ENCODE data around the gene TMEM17.
"Not testable (repeated sequence)": the region's sequence is repeated elsewhere in the genome, so short reads cannot be mapped to it uniquely, and the experiment has no call there.

The TMEM17 gene

DNA sequence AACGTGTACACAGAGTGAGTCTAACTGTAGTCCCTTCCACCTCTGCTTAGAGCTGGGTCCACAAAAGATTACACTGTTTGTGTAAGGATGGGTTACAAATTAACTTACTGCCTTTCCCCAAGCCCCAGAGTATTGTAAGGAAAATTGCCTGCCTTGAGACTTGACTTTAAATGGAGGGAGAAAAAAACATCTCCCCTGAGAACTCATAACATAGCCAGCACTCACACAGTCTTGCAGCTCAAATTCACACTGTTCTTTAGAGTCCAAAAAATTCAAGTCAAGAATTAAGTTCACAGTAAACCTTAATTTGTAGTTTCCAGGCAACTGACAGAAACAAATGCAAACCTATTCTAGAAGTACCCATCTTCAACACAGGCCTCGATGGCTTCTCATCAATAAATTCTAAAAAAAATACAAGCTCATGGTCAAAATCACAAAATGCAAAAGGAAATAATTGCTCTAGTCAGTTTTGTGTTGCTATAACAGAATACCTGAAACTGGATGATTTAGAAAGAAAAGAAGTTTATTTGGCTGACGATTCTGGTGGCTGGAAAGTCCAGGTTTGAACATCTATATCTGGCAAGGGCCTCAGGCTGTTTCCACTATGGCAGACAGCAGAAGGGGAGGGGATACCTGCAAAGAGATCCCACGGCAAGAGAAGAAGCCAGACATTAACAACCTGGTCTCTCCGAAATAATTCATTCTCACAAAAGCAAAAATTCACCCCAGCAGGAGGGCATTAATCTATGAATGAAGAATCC, 34.6 kb upstream of the TMEM17 start:
- in situ Hi-C loops (cut with HindIII; ENCODE audit: low pct_ligation_motif_present, low sequenced_read_pairs): no loop called here
- Histone ChIP-seq H3K27me3 (replicated peaks) (no peaks in the 10 kb centered on the region), H3K4me3 (ENCODE audit: low read depth, low read length) (no peak overlapping the region), H3K36me3 (replicated peaks) (no peaks in the 10 kb centered on the region), H3K27ac (no peak overlapping the region)
- TF ChIP-seq, protein P1, sequence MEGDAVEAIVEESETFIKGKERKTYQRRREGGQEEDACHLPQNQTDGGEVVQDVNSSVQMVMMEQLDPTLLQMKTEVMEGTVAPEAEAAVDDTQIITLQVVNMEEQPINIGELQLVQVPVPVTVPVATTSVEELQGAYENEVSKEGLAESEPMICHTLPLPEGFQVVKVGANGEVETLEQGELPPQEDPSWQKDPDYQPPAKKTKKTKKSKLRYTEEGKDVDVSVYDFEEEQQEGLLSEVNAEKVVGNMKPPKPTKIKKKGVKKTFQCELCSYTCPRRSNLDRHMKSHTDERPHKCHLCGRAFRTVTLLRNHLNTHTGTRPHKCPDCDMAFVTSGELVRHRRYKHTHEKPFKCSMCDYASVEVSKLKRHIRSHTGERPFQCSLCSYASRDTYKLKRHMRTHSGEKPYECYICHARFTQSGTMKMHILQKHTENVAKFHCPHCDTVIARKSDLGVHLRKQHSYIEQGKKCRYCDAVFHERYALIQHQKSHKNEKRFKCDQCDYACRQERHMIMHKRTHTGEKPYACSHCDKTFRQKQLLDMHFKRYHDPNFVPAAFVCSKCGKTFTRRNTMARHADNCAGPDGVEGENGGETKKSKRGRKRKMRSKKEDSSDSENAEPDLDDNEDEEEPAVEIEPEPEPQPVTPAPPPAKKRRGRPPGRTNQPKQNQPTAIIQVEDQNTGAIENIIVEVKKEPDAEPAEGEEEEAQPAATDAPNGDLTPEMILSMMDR (IDR thresholded peaks at IDR 0.05; ENCODE audit: low read depth, low read length, missing control alignments): no peak
- no peak for DNase-seq

DNA sequence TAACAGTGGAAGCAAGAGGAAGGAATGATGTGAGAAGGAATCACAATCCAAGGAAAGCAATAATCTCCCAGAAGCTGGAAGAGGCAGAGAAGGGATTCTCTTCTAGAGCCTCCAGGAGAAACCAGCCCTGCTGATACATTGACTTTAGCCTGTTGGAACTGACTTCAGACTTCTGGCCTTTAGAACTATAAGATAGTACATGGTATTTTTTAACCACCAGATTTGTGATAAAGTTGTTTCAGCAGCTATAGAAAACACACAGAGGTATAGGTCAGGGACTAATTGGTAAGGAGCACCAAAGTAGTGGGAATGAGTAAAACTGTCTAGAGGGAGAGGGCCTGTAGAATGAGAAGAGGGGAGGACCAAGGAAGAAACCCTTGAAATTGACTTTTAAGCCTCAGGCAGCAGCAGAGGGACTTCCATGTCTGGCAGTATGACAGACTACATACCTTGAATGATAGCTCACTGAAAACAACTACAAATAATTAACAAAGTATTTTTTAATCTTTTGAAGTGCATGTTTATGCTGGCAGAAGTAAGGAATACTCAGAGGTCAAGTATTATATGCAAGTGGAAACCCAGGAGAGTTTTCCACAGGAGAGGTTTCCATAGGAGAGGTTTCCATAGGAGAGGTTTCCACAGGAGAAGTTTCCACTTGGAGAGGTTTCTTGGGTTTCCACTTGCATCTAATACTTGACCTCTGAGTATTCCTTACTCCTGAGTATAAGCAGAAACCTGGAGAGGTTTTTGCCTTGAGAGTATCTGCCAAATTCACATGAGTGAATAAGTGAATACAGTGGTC, 33.8 kb upstream of the TMEM17 start:
- no peaks in the 10 kb centered on the region for H3K27me3 ChIP-seq (replicated peaks)
- in situ Hi-C loops (cut with HindIII; ENCODE audit: low pct_ligation_motif_present, low sequenced_read_pairs): no loop called here
- H3K4me3 ChIP-seq (ENCODE audit: low read depth, low read length): no peak overlapping the region
- no peak for DNase-seq
- H3K36me3 ChIP-seq (replicated peaks): no peaks in the 10 kb centered on the region
- TF ChIP-seq, protein P1 (IDR thresholded peaks at IDR 0.05; ENCODE audit: low read depth, low read length, missing control alignments): no peak
- H3K27ac ChIP-seq: no peak overlapping the region

DNA sequence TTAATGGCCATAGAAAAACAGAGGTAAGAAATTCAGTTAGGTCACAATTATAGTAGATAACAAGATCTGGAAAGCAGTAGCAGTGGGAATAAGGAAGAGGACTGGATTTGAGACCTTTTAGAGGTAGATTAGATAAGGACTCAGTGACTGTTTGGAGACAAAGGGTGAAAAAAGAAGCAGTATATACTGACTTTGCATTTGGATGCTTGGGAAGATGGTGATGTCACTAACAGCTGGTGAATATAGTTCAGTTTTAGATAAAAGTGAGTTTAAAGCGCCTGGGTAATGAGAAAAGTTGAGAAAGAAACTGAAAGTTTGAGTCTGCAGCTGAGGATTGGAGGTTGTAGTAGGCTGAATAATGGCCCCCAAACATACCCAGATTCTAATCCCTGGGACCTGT, 32.8 kb upstream of the TMEM17 start:
- H3K27ac ChIP-seq: no peak overlapping the region
- TF ChIP-seq, protein P1 (IDR thresholded peaks at IDR 0.05; ENCODE audit: low read depth, low read length, missing control alignments): no peak

DNA sequence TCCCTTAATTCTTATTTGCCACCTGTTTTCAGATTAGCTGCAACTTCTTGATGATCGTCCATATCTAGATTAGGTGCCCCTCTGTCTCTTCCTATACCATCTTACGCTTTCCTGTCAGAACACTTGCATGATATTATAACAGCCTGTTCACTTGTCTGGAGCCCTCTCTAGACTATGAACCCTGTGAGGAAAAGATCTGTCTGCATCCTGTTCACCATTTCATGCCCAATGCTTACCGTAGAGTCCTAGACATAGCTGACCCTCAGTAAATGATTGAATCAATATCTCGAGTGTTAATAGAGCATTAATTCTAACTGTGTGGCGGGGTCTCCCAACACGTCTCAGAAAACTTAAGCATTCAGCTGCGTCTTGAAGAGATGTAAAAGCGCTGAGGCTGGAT, 31.8 kb upstream of the TMEM17 start:
- no peaks in the 10 kb centered on the region for H3K36me3 ChIP-seq (replicated peaks)
- DNase-seq: no peak
- TF ChIP-seq, protein P1 (IDR thresholded peaks at IDR 0.05; ENCODE audit: low read depth, low read length, missing control alignments): no peak
- H3K27ac ChIP-seq: no peak overlapping the region
- in situ Hi-C loops (cut with HindIII; ENCODE audit: low pct_ligation_motif_present, low sequenced_read_pairs): no loop called here
- H3K27me3 ChIP-seq (replicated peaks): no peaks in the 10 kb centered on the region
- no peak overlapping the region for H3K4me3 ChIP-seq (ENCODE audit: low read depth, low read length)

More for the DNA sequence above, 32.8 kb upstream of the TMEM17 start:
- H3K27me3 ChIP-seq (replicated peaks): no peaks in the 10 kb centered on the region
- H3K4me3 ChIP-seq (ENCODE audit: low read depth, low read length): no peak overlapping the region
- no peaks in the 10 kb centered on the region for H3K36me3 ChIP-seq (replicated peaks)
- no peak for DNase-seq
- in situ Hi-C loops (cut with HindIII; ENCODE audit: low pct_ligation_motif_present, low sequenced_read_pairs): no loop called here

DNA sequence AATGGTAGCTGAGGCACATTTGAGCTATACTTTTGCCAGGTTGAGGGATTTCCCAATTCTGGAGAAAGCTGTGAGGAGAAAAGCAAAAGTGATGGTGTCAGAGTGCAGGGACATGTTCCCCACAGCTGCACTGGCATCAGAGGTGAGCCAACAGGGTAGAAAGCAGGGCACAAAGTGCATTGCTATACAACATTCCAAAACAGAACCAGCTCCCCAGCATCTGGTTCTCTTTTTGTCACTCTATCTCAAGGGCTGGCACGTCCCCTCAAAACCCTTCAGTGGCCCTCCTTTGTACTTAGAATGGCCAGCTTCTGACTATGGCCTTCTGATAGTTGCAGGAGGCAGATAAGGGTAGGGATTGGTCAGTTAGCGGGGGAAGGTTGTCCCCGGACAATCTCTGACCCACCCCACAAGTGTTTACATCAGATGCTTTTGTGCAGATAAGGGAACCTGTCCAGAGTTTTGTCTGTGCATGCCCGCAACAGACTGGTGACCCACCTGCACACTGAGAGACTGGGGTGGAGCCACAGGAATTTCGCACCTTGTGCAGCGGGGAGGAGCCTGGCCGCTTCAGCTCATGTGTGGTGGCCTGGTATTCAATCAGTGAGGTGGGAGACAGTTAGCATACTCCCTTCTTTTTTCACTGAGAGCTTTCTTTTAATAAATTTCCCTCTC, 31.0 kb upstream of the TMEM17 start:
- no peak for DNase-seq
- TF ChIP-seq, protein P1 (IDR thresholded peaks at IDR 0.05; ENCODE audit: low read depth, low read length, missing control alignments): no peak
- H3K27ac ChIP-seq: no peak overlapping the region
- in situ Hi-C loops (cut with HindIII; ENCODE audit: low pct_ligation_motif_present, low sequenced_read_pairs): no loop called here
- no peak overlapping the region for H3K4me3 ChIP-seq (ENCODE audit: low read depth, low read length)
- H3K36me3 ChIP-seq (replicated peaks): no peaks in the 10 kb centered on the region
- H3K27me3 ChIP-seq (replicated peaks): no peaks in the 10 kb centered on the region

DNA sequence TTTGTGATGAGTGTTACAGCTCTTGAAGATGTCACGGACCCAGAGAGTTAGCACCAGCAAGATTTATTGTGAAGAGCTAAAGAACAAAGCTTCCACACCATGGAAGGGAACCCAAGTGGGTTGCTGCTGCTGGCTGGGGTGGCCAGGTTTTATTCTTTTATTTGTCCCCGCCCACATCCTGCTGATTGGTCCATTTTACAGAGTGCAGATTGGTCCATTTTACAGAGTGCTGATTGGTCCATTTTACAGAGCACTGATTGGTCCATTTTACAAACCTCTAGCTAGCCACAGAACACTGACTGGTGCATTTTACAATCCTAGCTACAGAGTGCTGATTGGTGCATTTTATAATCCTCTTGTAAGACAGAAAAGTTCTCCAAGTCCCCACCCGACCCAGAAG, 29.5 kb upstream of the TMEM17 start:
- H3K27ac ChIP-seq; H3K4me3 ChIP-seq (ENCODE audit: low read depth, low read length); DNase-seq; in situ Hi-C loops (cut with HindIII; ENCODE audit: low pct_ligation_motif_present, low sequenced_read_pairs); H3K36me3 ChIP-seq (replicated peaks); H3K27me3 ChIP-seq (replicated peaks): not testable (repeated sequence)

Measured in brain microvascular endothelial cell (primary cell).